Activated T-cell treated with anti-CD3 and anti-CD28 coated beads for 48 hours (primary cell): ENCODE data around the gene PGBD5.

ENCODE experiments used
- DNase-seq: peaks from one replicate; pipeline ENCODE4 v3.0.0-alpha.2; 2020; ENCODE audit warnings: low read depth

Gene PGBD5

GRCh38 chr1:230278871-230279582, 147.1 kb downstream of the PGBD5 start:
- DNase-seq = no peak

DNA sequence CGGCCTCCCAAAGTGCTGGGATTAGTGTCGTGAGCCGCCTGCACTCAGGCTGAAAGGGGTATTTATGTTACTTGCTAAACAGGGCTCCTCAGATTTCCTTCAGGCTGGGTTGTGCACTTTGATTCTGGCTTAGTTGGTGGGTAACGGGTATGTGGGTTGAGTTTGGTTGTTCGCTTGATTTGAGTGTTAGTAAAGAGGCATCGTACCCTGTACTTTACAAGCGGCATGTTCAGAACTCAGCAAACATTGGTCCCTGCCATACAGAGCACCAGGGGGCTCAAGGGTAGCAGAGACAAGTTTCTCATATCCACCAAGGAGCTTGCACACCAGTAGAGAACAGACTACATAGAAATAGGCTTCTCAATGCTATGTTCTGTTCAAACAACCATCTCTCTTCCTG, 147.8 kb downstream of the PGBD5 start:
- DNase-seq = no peak

DNA sequence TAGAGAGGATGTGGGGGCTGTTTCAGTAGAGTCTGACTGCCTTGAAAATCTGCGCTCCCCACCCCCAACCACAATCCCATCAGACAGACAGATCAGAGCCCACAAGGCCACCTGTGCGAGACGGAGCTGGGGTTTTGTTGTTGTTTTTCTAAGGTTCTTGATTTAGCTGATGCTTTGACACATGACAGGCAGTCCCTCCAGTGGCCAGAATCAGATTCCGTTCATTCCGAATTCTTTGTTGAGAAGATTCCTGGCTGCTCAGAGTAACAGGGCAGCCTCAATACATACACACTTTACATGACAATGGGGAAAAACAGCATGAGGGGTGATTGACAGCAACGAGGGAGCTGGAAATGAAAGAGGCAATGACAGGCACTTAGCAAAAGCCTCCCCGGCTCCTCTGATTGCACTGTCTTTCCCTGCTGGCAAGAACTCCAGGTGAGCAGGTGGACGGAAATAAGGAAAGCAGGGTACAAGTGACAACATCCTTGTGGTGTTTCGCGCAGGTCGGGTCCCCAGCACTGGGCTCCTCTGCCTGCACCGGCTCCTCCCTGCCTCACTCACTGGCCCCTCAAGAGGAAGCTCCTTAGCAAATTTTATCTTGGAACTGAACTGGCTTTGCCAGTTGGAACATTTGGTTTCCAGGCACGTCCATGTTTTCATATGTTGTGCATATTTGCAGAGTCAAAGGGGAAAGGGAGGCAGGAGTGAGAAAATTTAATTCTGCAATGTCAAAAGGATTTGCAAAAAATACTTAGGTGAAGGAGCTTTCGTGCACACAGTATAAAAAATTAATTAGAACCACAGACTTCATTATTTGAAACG, 148.7 kb downstream of the PGBD5 start:
- no peak for DNase-seq

GRCh38 chr1:230276401-230276800, 149.7 kb downstream of the PGBD5 start:
- no peak for DNase-seq

- DNase-seq = no peak
Observed at GRCh38 chr1:230274254-230274653, 151.9 kb downstream of the PGBD5 start.

DNA sequence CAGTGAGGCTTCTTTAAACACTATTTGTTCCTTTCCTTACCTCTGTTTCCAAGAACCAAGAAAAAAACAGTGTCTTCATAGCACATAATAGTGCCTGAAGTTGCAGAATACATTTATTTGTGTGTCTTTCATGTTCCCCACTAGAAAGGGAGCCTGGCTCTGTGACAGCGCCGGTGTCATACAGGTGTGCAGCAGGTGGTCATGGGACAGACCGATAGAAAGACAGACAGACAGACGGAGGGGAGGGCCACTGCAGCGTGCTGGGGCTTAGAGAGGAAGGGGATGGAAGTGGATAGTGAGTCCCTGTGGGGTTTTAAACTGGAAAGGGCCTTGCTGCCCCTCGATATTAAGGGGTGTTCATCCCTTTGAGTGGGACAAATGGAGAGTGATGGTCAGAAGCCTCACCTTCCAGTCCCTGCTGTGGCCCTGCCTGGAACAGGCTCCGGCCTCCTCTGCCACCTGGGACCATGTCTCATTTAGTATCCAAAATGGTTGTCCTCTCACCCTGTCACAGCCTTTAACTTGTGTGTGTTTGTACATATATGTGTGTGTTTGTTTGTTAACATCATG, 152.9 kb downstream of the PGBD5 start:
- DNase-seq = no peak

GRCh38 chr1:230272557-230272956, 153.6 kb downstream of the PGBD5 start:
- no peak for DNase-seq

DNA sequence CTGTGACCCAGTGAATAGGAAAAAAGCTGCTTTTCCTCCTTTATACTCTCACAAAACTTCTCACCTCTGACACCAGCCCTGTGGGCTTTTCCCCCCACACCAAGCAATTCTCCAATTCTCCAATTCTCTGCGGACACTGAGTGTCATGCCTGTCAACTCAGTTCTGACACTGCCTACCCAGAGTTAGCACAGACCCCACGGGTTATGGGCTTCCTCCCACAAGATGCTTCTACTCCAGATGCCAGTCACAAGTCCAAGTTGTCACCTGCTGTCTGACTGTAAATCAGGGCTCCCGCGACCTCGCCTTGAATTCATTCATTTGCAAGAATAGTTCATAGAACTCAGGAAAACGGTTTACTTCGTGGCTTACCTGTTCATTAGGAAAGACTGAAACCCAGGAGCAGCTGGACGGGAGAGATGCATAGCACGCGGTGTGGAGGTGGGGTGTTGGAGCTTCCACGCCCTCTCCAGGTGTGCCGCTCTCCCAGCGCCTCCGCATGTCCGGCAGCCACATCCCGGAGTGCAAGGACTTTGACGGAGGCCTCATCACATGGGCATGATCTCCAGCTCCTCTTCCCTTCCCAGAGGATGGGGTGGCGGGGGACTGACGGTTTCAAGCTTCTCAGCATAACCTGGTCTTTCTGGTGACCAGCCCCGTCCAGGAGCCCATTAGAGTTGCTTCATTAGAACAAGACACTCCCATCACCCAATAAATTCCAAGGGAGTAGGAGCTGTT, 154.7 kb downstream of the PGBD5 start:
- DNase-seq = no peak

GRCh38 chr1:230270559-230271281, 155.4 kb downstream of the PGBD5 start:
- peak; percentile 21 for DNase-seq

DNA sequence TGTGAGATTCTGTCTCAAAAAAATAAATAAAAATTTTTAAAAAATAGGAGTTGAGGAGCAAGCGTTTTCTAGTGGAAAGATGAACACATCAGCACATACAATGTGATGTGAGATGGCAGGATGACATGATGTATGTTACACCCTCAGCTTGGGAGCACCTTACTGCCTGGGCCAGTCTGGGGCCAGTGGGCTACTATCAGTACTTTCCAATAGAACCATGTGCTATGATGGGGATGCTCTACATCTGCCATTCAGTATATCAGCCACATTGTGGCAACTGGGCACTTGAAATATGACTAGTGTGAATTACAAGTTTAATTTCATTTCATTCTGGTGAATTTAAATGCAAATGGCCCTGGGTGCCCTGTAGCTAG, 156.0 kb downstream of the PGBD5 start:
- DNase-seq = no peak

DNA sequence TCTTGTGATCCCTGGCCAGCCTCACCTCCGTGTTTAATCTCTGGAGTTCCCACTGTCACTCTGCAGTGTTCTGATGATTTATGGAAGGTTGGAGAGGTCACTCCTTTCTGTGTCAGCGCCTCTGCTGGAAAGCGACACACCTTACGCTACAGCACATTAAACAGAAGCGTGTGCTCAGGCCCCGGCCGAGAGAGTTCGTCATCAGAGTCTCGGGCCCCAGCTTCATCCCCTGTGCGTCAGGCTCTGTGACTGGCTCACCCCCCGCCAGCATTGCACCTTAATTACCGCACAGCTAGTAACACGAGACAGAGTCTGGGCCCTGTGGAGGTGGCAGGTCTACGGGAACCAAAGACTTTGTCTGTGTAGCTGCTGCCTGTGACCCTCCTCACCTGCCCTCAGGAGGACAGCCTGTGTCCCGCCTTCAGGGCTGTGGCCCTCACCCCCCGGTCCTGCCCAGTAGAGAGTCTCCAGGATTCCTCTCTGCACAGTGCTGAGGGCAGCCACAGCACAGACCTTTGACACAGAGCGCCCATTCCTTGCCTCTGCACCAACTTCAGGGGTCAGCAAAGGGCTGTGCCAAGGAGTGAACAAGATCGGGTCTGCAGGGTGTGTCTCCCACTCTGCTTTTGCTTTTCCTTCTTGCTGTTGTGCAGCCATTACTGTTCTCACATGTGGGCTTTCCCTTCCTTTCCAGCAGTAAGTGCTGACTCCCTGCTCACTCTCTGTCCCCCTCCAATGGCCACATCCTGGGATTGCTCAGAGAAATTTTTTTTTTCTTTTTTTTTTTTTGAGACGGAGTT, 157.6 kb downstream of the PGBD5 start:
- DNase-seq = no peak

- no peak for DNase-seq
Observed at GRCh38 chr1:230267338-230268065, 158.6 kb downstream of the PGBD5 start.

GRCh38 chr1:230266456-230266855, 159.7 kb downstream of the PGBD5 start:
- no peak for DNase-seq

DNA sequence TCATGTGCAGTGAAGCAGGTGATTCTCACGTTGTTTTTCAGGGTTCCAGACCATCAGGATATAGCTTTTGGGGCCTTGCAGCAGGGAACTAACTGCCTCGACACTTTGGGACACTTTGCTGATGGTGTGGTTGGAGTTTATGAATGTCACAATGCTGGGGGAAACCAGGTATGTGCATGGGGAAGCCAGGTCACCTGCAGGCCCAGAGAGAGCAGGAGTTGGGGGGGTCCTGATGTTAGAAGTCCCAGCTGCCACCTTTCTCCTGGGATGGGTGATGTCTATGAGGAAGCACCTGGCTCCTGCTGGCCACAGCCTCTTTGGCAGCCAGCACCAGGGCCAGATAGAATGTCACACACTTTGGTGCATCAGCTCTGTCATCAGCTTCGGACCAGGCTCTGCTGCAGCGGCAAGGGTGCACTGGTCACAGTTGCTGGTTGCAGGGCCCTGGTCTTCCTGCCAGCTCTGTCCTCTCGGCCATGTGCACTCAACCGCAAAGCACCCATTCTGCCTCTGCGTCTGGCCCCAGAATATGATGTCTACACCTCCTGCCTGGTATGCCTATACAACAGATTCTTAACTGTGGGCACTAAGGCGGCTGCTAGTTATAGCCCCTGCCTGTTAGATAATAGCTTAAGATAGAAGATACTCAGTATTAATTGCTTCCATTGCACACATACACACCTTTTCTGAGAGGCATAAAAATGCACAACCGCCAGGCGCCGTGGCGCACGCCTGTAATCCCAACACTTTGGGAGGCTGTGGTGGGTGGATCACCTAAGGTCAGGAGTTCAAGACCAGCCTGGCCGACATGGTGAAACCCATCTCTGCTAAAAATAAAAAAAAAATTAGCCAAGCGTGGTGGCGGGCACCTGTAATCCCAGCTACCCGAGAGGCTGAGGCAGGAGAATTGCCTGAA, 160.7 kb downstream of the PGBD5 start:
- DNase-seq = no peak
